ENCODE results near the gene ADA.
A peak's percentile ranks its signal among the peaks of the same experiment; 100 is the strongest.

ADA gene

GRCh38 chr20:44644667-44645131, 6.8 kb downstream of the ADA start:
- peaks cover 38% of the 10 kb centered on the region for H3K79me2 ChIP-seq (ENCODE audit: control insufficient read depth, low read length)
- H3K27ac ChIP-seq (ENCODE audit: low read depth, low read length), result peak overlapping the region; percentile 95
- no peaks in the 10 kb centered on the region for H4K20me1 ChIP-seq (ENCODE audit: control insufficient read depth, insufficient read depth, low read depth, low read length)
- peak overlapping the region; percentile 87 for H3K4me2 ChIP-seq (ENCODE audit: low read length)
- H3K27me3 ChIP-seq (ENCODE audit: control insufficient read depth, low read length), result no peaks in the 10 kb centered on the region
- peaks cover 24% of the 10 kb centered on the region for H3F3A ChIP-seq (ENCODE audit: control insufficient read depth, insufficient read depth)
- H3K9me3 ChIP-seq (ENCODE audit: control insufficient read depth, insufficient read depth, low read length), result no peaks in the 10 kb centered on the region
- peak overlapping the region; percentile 45 for H3K4me3 ChIP-seq (ENCODE audit: low read length)
- H3K4me1 ChIP-seq (ENCODE audit: control insufficient read depth, low read length), result peaks cover 90% of the 10 kb centered on the region
- H3K36me3 ChIP-seq (ENCODE audit: control insufficient read depth, low read length), result peaks cover 22% of the 10 kb centered on the region
- no peaks in the 10 kb centered on the region for H3K9me2 ChIP-seq (replicated peaks; ENCODE audit: control insufficient read depth, low read length)
- TF ChIP-seq CTCF (IDR thresholded peaks at IDR 0.05; ENCODE audit: low read depth, low read length, poor library complexity, severe bottlenecking), result no peak
- TF ChIP-seq EZH2phosphoT487 (IDR thresholded peaks at IDR 0.05; ENCODE audit: borderline replicate concordance, low read length), result no peak

DNA sequence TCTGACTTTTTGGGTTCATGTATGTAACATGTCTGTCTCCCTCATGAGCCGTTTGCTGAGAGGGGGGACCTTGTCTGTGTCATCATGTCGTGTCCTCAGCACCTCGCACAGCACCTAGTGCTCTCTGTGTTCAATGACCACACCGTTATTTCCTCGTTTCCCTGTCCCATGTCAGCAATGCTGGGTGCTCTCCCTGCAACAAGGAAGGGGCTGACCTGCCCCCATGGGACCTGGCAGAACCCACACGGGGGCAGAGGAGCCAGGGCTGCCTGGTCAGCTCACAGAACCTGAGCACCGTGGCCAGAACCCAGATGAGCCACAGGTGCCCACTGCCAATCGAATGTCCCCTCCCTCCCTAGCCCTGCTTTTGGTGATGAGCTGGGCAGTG, 7.3 kb downstream of the ADA start:
- peaks cover 36% of the 10 kb centered on the region for H3K79me2 ChIP-seq (ENCODE audit: control insufficient read depth, low read length)
- peaks cover 85% of the 10 kb centered on the region for H3K4me1 ChIP-seq (ENCODE audit: control insufficient read depth, low read length)
- H3K9me2 ChIP-seq (replicated peaks; ENCODE audit: control insufficient read depth, low read length), result no peaks in the 10 kb centered on the region
- H3K36me3 ChIP-seq (ENCODE audit: control insufficient read depth, low read length), result peaks cover 22% of the 10 kb centered on the region
- H4K20me1 ChIP-seq (ENCODE audit: control insufficient read depth, insufficient read depth, low read depth, low read length), result no peaks in the 10 kb centered on the region
- H3K9me3 ChIP-seq (ENCODE audit: control insufficient read depth, insufficient read depth, low read length), result no peaks in the 10 kb centered on the region
- H3K27me3 ChIP-seq (ENCODE audit: control insufficient read depth, low read length), result no peaks in the 10 kb centered on the region
- H3K27ac ChIP-seq (ENCODE audit: low read depth, low read length), result peak overlapping the region; percentile 95
- H3K4me2 ChIP-seq (ENCODE audit: low read length), result peak overlapping the region; percentile 87
- peaks cover 24% of the 10 kb centered on the region for H3F3A ChIP-seq (ENCODE audit: control insufficient read depth, insufficient read depth)
- TF ChIP-seq CTCF (IDR thresholded peaks at IDR 0.05; ENCODE audit: low read depth, low read length, poor library complexity, severe bottlenecking), result no peak
- TF ChIP-seq EZH2phosphoT487 (IDR thresholded peaks at IDR 0.05; ENCODE audit: borderline replicate concordance, low read length), result no peak
- H3K4me3 ChIP-seq (ENCODE audit: low read length), result peak overlapping the region; percentile 45

DNA sequence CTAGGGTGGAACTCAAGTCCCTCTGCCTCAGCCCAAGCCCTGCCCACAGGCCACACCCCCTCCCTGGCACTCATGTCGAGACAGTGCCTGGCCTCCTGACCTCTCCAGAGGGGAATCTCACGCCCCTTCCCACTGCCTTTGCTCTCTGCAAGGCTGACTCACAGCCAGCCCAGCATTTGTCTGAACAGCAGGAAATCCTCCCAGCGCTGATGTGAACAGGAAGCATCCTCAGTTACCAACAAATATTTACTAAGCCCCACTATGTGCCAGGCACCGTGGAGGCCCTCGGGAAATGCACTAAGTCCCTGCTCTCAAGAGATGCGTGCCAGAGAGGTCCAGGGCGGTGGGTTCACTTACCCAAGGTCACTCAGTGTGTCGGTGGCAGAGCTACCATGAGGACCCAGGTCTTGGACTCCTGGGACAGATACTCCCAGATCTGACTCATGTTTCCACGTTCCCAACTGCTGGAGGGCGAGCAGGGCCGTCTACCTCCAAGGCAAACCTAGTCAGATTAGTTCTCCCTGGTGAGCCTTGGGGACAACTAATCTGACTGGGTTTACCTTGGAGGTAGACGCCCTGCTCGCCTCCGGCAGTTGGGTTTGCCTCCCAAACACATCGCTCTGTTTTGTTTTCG, 7.8 kb downstream of the ADA start:
- TF ChIP-seq CTCF (IDR thresholded peaks at IDR 0.05; ENCODE audit: low read depth, low read length, poor library complexity, severe bottlenecking), result no peak
- no peak for TF ChIP-seq EZH2phosphoT487 (IDR thresholded peaks at IDR 0.05; ENCODE audit: borderline replicate concordance, low read length)
- Histone ChIP-seq H3F3A (ENCODE audit: control insufficient read depth, insufficient read depth) (peaks cover 20% of the 10 kb centered on the region), H4K20me1 (ENCODE audit: control insufficient read depth, insufficient read depth, low read depth, low read length) (no peaks in the 10 kb centered on the region), H3K9me3 (ENCODE audit: control insufficient read depth, insufficient read depth, low read length) (no peaks in the 10 kb centered on the region), H3K4me1 (ENCODE audit: control insufficient read depth, low read length) (peaks cover 80% of the 10 kb centered on the region), H3K27me3 (ENCODE audit: control insufficient read depth, low read length) (no peaks in the 10 kb centered on the region), H3K27ac (ENCODE audit: low read depth, low read length) (peak overlapping the region; percentile 95), H3K4me2 (ENCODE audit: low read length) (peak overlapping the region; percentile 87), H3K36me3 (ENCODE audit: control insufficient read depth, low read length) (peaks cover 22% of the 10 kb centered on the region), H3K4me3 (ENCODE audit: low read length) (peak overlapping the region; percentile 55), H3K79me2 (ENCODE audit: control insufficient read depth, low read length) (peaks cover 30% of the 10 kb centered on the region), H3K9me2 (replicated peaks; ENCODE audit: control insufficient read depth, low read length) (no peaks in the 10 kb centered on the region)

Data from DOHH2 (cell line).